GM21515 (cell line): Measurements from ENCODE around the gene CHAT.

Experiments used
- ATAC-seq: cut with Tn5 transposase; IDR thresholded peaks from one replicate; pipeline ENCODE4 v1.9.1; 2021; ENCODE audit not compliant: unreplicated experiment

Gene CHAT

DNA sequence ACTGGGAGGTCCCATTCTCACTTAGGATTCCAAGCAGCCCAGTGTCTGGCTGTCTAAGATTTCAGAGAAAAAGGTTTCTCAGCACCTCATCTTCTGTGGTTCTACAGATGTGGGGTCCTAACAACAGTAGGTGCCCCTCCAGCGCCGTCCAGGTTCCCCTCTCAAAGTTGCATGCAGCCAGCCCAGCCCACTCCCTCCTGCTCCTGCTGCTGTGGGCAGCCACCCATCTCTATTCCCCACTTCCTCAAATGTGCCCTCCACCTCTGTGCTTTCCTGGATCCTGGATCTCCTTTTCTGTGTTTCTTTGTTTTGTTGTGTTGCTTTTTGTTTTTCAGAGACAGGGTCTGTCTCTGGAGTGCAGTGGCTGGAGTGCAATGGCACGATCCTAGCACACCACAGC, 17.0 kb upstream of the CHAT start:
- no peak for ATAC-seq

DNA sequence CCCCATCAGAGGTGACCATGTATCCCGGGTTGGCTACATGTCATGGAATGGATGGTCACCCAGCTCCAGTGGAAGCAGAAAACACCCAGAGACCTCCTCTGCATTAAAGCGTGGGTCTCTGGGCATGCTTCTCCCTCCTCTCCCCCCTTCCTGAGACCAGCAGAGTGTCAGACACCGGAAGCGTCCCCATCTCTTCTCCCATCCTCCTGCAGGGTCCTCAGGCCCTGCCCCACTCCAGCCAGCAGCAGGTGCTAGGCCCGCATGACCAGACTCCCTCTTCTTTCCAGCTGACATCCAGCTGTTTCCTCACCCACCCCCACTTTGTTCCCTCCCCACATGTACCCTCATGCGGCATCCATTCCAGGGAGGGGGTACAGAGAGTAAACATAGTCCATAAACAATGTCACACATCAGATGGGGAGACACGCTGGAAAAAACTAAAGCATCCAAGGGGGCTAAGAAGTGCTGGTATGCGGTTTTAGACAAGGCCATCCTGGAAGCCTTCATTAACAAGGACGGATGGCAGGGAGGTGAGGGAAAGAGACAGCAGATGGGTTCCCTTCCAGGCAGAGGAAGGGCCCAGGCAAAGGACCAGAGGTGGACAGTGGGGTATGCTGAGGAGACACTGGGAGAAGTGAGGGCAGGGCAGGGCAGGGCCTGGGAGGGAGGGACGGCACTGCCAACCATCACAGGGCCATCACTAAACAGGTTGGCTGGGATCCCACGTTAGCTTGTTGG, 16.2 kb upstream of the CHAT start:
- no peak for ATAC-seq

DNA sequence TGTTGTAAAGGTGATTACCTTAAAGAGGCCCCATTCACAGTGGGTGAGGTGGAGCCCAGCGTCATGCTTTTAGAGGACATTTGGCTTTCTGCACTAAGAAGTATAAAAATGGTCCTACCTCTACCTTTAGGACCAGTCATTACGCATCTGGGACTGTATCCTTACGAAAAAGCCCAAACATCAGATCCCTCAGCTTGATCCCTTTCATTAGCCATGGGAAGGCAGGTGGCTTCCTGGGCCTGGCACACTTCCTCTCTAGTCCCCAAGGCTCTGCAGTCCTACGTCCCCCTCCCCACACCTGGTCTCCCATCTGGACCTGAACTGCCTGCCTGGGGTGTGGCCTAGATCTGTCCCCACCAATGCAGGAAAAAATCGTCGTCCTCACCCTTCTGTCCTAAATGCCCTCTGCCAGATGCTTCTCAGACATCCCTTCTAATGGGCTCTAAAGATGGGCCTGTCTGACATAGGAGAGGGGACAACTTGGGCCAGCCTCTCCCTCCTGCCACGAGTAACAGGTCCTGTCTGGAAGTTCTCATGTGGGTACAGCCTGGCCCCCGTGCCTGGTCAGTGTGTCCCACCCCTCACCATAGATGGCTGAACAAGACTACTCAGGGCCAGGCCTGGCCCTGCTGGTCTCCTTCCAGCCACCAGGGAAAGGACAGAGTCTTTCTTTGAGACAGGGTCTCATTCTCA, 15.5 kb upstream of the CHAT start:
- ATAC-seq, result no peak

DNA sequence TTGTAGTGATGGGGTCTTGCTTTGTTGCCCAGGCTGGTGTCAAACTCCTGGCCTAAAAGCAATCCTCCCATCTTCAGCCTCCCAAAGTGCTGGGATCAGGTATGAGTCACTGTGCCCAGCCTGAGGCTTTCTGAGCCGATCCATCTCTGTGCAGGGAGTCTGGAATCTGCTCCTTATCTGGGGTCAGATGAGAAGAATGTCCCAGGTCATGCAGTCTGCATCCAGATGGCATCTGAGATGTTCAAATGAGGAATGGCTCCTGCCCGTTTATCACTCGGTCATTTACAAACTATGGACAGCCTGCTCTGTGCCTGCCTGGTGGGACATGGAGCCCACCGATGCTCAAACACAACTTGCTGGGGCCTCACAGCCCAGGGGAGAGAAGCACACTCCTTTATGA, 14.9 kb upstream of the CHAT start:
- ATAC-seq, result no peak

DNA sequence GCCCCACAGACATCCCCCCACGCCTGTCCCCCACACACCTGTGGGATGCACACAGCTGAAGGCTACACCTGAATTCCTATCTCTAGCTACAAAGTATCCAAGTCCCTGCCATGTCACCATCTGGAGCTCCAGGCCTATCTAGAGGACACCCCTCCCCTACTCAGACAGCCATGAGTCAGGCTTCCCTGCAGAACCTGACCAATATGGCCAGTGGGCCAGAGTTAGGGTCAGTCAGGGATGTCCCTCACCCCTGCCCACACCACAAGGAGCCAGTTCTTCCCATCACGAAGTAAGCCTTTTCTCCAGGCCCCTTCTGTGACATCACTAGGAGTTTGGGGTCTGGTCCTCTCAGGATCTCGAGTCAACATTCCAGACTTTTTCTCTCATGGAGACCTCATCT, 14.3 kb upstream of the CHAT start:
- ATAC-seq, result no peak

DNA sequence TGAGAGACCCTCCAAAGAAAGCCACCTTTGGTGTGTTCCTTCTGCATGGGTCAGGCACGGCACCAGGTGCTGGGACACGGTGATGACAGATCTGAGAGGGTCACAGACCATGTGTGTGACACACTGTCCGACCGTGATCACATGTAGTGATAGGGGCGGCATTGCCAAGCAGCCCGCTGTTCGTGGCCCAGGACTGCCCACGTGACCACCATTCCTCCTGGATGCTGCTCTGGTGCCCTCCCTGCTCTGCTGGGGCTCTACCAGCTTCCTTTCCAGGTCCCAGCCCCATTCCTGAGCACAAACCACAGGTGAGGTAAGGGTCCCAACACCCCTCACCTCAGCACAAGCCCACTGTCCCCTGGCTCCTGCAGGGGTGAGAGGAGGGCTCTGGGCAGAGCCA, 13.8 kb upstream of the CHAT start:
- no peak for ATAC-seq

DNA sequence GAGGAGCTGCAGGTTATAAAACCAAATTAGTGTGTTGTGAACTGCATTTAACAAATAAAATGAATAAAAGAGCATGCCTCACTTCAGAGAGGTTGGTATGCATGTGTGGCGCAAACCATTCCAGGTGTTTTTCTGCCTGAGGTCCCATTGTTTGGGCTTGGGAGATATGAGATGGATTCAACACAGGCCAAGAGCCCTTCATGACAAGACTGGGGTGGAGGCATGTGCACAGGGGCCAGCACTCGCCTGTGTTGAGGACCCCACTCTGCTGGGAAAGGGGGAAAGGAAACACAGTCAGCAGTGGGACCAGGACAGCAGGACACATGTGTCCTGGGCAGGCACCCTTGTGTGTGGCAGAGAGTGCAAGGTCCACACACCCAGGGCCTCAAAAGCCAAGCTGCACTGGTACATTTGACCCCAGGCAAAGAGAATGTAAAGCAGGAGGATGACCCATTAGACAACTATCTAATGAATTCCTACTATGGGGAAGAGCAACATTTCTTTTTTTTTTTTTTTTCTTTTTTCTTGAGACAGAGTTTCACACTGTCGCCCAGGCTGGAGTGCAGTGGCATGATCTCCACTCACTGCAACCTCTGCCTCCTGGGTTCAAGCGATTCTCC, 12.9 kb upstream of the CHAT start:
- ATAC-seq, result no peak

DNA sequence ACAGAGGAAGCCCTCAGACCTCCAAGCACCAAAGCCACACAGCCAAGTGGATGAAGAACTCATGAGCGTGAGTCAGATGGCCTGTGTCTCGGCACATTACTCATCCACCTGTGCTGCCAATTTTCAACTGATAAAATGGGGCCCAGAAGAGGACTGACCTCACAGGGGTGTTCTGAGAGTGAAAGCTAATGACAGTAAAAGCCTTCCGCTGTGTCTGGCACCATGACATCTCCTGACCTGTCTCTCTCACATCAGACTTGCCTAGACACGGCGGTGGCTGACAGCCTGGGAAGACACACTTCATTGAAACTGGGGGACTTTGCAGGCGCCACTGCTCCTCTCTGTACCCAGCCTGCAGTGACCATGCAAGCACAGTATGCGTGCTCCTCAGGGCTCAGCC, 12.0 kb upstream of the CHAT start:
- ATAC-seq, result no peak

DNA sequence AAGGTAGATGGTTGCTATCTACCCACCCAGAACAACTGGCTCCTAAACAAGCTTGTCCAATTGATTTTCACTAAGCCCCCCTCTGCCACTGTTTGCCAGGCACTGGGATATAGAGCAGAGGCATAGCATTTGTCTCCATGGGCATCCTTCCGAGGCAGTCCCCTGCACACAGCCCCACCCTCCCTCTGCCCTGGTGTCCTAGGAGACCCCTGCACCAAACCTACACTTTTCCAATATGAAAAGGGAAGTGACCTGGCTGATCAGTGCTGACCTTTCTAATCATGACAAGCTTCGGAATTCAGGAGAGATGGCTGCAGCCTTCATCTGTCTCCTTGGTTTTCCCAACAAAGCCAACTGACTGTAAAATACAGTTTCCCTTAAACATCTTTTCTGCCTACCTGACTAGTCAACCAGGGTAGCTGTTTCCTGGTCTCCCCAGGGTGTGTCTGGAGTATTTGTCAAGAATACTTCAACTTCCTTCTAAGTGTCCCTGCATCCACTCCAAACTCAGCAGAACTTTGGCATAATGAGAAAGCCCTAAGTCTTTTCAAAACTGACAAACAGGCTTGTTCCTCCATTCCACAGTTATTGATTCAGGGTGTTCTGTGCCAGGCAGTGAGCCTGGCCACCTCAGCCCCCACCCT, 11.3 kb upstream of the CHAT start:
- no peak for ATAC-seq

DNA sequence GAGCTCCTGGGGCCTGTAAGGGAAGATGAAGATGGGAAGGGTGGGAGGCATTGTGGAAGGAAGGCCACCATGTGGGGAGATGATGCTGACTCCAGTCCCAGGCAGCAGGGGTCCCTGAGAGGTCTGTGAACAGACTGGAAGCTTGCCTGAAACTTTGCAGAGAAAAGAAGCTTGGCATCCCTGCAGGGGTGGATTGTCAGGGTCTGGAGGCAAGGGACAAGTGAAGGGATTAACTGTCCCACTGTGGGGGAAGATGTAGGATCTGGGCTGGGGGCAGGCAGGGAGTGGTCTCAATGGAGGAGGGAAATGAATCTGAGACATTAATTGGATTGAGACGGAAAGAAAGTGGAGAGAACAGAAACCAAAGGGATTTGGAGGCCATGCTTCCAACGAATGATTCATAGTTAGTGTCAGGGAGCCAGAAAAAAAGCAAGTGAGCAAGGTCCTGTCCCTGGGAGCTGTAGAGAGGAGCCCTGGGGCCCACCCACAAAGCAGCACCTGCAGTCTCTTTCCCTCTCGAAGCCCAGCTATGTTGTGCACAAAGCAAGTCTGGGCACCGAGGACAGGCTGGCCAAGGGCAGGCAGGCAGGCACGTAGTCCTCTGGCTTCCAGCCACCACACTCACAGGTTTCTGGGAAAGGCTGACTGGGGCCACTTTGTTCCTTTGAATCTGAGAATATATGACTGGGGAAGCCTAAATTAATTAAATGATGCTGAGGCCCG, 8.5 kb upstream of the CHAT start:
- no peak for ATAC-seq

DNA sequence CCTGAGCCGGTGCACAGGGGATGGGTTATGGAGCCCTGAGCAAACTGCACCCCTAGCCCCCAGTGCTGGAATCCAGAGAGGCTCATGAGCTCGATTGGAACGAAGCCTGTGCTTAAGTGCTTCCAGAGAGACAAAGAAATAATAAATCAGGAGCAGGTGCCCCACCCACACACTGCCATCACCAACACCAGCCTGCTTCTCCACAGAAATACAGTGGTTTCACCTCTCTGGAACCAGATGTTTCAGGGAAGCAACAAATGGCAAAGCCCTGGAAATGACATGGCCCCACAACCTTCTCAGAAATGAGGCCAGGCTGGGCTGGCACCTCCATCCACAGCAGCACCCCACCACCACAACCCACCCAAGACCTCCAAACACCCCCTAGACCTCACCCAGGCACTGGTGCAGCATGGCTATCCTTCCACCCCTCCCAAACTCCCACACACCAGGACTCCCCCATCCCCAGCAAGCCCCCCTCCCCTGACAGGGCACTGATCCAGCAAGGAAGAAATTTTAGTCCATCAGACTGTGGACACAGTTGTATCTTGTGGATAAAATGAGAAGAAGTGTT, 7.8 kb upstream of the CHAT start:
- ATAC-seq, result no peak

DNA sequence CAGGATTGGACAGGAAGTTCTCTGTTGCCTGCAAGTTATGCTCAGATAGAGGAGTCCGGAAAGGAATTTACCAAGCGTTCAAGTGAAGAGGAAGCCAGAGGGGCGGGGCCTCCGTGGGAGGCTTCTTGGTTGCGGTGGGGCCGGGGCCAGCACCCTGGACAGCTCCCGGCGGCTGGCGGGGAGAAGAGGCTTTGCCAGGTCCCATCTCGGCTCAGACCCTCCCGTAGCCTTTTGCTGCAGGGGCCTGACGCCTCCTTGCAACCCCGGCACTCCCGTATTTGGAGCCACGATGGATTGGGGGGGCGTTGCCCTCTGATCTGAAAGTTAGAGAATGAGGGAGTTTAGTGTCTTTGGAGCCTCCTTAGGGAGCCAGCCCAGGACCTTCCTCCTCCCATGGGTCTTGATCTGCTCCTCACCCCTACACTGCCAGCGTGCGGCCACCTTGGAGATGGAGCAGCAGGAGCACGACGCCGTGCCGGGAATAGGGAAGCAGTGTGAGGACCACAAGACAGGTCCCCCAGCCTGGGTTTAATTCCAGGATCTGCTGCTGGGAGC, 6.8 kb upstream of the CHAT start:
- peak; percentile 87 for ATAC-seq

DNA sequence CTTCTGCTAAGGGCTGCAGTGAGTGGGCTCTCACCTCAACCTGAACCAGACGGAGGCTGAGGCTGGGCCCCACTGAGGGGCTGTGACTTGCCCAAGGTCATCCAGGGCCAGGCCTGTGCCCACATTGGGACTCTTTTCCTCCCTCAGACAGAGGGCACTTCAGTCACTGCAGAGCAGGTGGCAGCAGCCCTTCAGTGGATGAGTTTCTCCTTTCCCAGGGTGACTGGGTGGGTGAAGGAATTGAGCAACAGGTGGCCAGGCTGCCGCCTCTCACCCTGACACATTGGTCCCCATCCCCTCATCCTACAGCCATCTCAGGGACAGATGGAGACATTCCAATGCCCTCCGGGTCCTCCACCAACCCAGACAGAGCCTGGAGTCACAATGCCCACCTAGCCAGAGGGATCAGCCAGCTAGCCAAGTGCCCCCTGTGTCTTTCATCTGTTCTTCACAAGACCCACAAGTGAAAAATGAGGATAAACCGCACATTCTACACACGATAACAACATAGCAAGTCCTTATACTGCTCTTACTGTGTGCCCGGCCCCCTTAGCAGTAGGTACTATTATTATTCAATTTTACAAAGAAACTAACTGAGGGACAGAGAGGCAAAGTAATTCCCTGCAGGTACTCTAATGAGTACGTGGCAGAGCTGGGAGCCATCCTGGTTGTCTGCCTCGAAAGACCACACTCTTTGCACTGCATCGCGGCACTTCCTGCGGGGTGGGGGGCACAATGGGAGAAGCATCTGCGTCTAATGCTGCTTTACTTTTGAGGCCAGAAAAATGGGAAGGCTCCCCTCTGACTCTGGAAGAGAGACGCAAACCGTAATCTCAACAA, 5.5 kb upstream of the CHAT start:
- ATAC-seq, result no peak

DNA sequence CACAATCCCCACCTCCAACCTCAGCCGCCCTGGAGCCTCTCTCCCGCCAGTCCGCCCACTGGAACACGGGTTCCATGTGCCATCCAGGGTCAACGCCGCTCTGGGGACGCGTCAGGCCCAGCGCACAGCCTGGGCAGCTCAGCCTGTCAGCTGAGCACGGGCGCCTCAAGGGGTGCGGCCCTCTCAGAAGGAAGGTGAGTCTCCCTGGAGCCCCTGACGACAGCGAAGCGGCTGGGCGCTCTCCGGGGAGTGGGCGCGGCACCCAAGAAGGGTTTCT, 4.9 kb upstream of the CHAT start:
- ATAC-seq, result no peak

DNA sequence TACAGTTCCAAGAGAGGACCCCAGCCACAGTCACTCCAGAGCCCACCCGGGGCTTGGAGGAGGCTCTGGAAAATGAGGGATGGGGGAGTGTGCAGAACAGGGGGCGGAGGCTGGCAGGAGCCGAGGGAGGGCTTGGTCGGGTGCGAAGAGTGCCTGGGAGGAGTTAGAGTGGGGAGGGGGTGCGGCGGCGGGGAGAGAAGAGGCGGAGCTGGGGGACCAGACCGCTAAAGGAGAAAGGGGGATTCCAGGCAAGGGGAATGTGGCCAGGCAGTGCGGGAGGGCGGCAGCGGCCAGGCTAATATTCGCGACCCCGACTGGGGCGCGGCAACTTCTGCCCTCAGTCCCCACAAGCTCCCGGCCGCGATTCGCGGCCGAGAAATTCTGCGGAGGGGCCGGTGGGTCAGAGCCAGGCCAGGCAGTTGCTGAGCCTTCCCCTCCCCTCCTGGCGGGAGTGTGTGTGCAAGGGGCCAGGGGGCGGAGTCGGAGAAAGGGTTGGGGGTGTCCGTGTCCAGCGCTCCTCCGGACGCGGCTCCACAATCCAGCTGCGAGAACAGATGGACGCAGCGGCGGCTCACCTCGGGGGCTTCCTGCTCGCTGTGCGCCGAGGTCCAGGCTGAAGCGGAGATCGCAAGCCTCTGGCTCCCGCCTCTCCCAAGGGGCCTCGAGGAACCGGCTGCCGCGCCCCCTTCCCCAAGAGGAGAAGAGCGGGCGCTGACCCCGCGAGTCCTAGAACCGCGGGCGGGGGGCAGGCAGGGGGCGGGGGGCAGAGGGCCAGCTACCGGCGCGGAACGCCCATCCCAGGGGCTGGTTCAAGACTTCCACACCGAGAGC, 4.3 kb upstream of the CHAT start:
- no peak for ATAC-seq

DNA sequence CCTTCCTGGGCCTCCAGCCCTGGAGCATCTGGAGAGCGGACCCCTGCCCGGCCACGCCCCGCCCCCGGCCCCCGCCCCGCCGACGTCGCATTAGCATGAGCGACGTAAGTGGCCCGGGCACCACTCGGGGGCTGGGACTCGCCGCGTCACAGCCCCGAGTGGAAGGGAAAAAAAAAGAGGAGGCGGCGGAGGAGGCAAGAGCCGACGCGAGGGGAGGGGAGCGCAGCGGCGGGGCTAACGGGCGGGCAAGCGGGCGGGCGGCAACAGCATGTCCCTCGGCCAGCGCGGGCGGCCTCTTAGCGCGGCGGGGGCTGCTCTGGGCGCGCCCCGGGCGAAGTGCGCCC, 3.8 kb upstream of the CHAT start, which contains the start of gene SLC18A3:
SLC18A3 (plus strand) TSS at position 197 of the 344 bp plus-strand sequence. CDS start 431 bp downstream, outside the sequence.
- ATAC-seq, result no peak

DNA sequence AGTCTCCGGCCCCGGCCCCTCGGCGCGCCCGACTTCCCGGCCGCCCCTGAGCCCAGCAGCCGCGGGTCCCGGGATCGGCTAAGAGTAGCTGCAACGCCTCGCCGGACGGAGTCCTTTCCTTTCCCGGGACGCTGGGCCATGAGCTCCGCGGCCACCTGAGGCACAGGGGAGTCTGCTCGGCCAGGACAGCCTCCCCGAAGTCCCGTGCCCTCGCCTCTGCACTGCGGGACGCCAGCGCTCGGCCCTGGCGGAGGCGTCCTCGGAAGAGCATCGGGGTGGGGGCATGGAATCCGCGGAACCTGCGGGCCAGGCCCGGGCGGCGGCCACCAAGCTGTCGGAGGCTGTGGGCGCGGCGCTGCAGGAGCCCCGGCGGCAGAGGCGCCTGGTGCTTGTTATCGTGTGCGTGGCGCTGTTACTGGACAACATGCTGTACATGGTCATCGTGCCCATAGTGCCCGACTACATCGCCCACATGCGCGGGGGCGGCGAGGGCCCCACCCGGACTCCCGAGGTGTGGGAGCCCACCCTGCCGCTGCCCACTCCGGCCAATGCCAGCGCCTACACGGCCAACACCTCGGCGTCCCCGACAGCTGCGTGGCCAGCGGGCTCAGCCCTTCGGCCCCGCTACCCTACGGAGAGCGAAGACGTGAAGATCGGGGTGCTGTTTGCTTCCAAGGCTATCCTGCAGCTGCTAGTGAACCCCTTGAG, 3.2 kb upstream of the CHAT start:
- no peak for ATAC-seq

DNA sequence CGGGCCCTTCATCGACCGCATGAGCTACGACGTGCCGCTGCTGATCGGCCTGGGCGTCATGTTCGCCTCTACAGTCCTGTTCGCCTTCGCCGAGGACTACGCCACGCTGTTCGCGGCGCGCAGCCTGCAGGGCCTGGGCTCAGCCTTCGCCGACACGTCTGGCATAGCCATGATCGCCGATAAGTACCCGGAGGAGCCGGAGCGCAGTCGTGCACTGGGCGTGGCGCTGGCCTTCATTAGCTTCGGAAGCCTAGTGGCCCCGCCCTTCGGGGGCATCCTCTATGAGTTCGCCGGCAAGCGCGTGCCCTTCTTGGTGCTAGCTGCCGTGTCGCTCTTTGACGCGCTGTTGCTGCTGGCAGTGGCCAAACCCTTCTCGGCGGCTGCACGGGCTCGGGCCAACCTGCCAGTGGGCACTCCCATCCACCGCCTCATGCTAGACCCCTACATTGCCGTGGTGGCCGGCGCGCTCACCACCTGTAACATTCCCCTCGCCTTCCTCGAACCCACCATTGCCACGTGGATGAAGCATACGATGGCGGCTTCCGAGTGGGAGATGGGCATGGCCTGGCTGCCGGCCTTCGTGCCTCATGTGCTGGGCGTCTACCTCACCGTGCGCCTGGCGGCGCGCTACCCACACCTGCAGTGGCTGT, 2.5 kb upstream of the CHAT start:
- ATAC-seq, result no peak
